GM12865 (cell line): ENCODE data around the gene ATP2B2.

Experiments
- DNase-seq: peaks from one replicate; pipeline ENCODE4 v3.0.0; 2010; ENCODE audit warnings: low read depth
- H3K4me3 ChIP-seq: 2 replicates; pipeline ENCODE4 v1.5.1; 2011; ENCODE audit warnings: mild to moderate bottlenecking, low read depth, low read length, control low read depth
- CTCF ChIP-seq: IDR thresholded peaks from 2 replicates; pipeline ENCODE4 v1.5.1; 2011; ENCODE audit warnings: low read length, control low read depth, low read depth, inconsistent platforms; ENCODE audit not compliant: insufficient read depth; ENCODE audit errors: missing control alignments

Gene ATP2B2

GRCh38 chr3:10460951-10461545 is 44.3 kb downstream of the ATP2B2 start:
- H3K4me3 ChIP-seq, result no peak overlapping the region
- DNase-seq, result no peak
- no peak for TF ChIP-seq CTCF

GRCh38 chr3:10459954-10460754 is 45.2 kb downstream of the ATP2B2 start:
- TF ChIP-seq CTCF, result no peak
- DNase-seq, result peak; percentile 69
- no peak overlapping the region for H3K4me3 ChIP-seq

- DNase-seq, result no peak
- H3K4me3 ChIP-seq, result no peak overlapping the region
- no peak for TF ChIP-seq CTCF
These were observed 47.8 kb downstream of the ATP2B2 start for GRCh38 chr3:10457560-10457959.

GRCh38 chr3:10456981-10457380 is 48.4 kb downstream of the ATP2B2 start:
- no peak overlapping the region for H3K4me3 ChIP-seq
- no peak for TF ChIP-seq CTCF
- no peak for DNase-seq

- no peak for DNase-seq
- H3K4me3 ChIP-seq, result no peak overlapping the region
- TF ChIP-seq CTCF, result no peak
These were observed 49.9 kb downstream of the ATP2B2 start for GRCh38 chr3:10455545-10455914.

GRCh38 chr3:10454907-10455544 is 50.4 kb downstream of the ATP2B2 start:
- TF ChIP-seq CTCF, result no peak
- DNase-seq, result no peak
- H3K4me3 ChIP-seq, result no peak overlapping the region
